H9 (cell line): ENCODE data around the gene TRAP1. TPM values are rescaled to one million over a fixed set of nuclear protein-coding genes. Genes with fewer than 3 reads are reported as not detected.

Experiments used
- DNase-seq: peaks from one replicate; pipeline ENCODE4 v3.0.0-alpha.2; 2017
- H2AFZ ChIP-seq: one replicate; pipeline ENCODE4 v1.6.1; 2013; ENCODE audit warnings: mild to moderate bottlenecking, low read length, control low read depth, moderate library complexity
- H2AK5ac ChIP-seq: 2 replicates; pipeline ENCODE4 v1.6.1; 2013; ENCODE audit warnings: low read length, control low read depth, mixed read lengths; ENCODE audit not compliant: insufficient read length
- H2BK120ac ChIP-seq: one replicate; pipeline ENCODE4 v1.6.1; 2013; ENCODE audit warnings: low read depth, mild to moderate bottlenecking, low read length, control low read depth, inconsistent platforms; ENCODE audit not compliant: poor library complexity, severe bottlenecking
- H2BK12ac ChIP-seq: 2 replicates; pipeline ENCODE4 v1.6.1; 2013; ENCODE audit warnings: low read length, control low read depth, mixed read lengths, low read depth; ENCODE audit not compliant: insufficient read length
- H2BK15ac ChIP-seq: 2 replicates; pipeline ENCODE4 v1.6.1; 2013; ENCODE audit warnings: low read depth, low read length, control low read depth
- H2BK20ac ChIP-seq: one replicate; pipeline ENCODE4 v1.6.1; 2013; ENCODE audit warnings: low read depth, mild to moderate bottlenecking, low read length, control low read depth, inconsistent platforms; ENCODE audit not compliant: poor library complexity, severe bottlenecking
- H2BK5ac ChIP-seq: 2 replicates; pipeline ENCODE4 v1.6.1; 2013; ENCODE audit warnings: low read length, control low read depth, mixed read lengths; ENCODE audit not compliant: insufficient read length
- H3K14ac ChIP-seq: 2 replicates; pipeline ENCODE4 v1.6.1; 2013; ENCODE audit warnings: low read length, control low read depth; ENCODE audit not compliant: insufficient read depth
- H3K18ac ChIP-seq: 2 replicates; pipeline ENCODE4 v1.6.1; 2013; ENCODE audit warnings: low read depth, mild to moderate bottlenecking, mixed read lengths, low read length, control low read depth; ENCODE audit not compliant: insufficient read length
- H3K23ac ChIP-seq: 2 replicates; pipeline ENCODE4 v1.6.1; 2013; ENCODE audit warnings: low read length, control low read depth, mixed read lengths, low read depth; ENCODE audit not compliant: insufficient read length
- H3K23me2 ChIP-seq: 2 replicates; pipeline ENCODE4 v1.6.1; 2013; ENCODE audit warnings: low read depth, mild to moderate bottlenecking, mixed read lengths, low read length, control low read depth; ENCODE audit not compliant: insufficient read length, poor library complexity, severe bottlenecking
- H3K27ac ChIP-seq: 2 replicates; pipeline ENCODE4 v1.5.1; 2013; ENCODE audit warnings: low read length, control low read depth, mixed read lengths, low read depth; ENCODE audit not compliant: insufficient read length
- H3K27me3 ChIP-seq: 2 replicates; pipeline ENCODE4 v1.6.1; 2013; ENCODE audit warnings: low read length, control low read depth, inconsistent platforms; ENCODE audit not compliant: insufficient read depth
- H3K4ac ChIP-seq: 2 replicates; pipeline ENCODE4 v1.6.1; 2013; ENCODE audit warnings: low read depth, mild to moderate bottlenecking, control low read depth, inconsistent platforms, low read length, moderate library complexity
- H3K4me1 ChIP-seq: 2 replicates; pipeline ENCODE4 v1.6.1; 2013; ENCODE audit warnings: low read length, control low read depth, inconsistent platforms; ENCODE audit not compliant: insufficient read depth
- H3K4me2 ChIP-seq: 2 replicates; pipeline ENCODE4 v1.6.1; 2013; ENCODE audit warnings: low read length, control low read depth, mixed read lengths; ENCODE audit not compliant: insufficient read length, insufficient read depth
- H3K56ac ChIP-seq: 2 replicates; pipeline ENCODE4 v1.6.1; 2013; ENCODE audit warnings: low read depth, mild to moderate bottlenecking, mixed read lengths, low read length, control low read depth; ENCODE audit not compliant: insufficient read length
- H3K79me1 ChIP-seq: 2 replicates; pipeline ENCODE4 v1.6.1; 2013; ENCODE audit warnings: low read depth, mild to moderate bottlenecking, moderate library complexity, low read length, control low read depth, inconsistent platforms; ENCODE audit not compliant: insufficient read depth, poor library complexity, severe bottlenecking
- H3K79me2 ChIP-seq: 2 replicates; pipeline ENCODE4 v1.6.1; 2013; ENCODE audit warnings: low read length, control low read depth, inconsistent platforms; ENCODE audit not compliant: insufficient read depth
- H3K9ac ChIP-seq: 2 replicates; pipeline ENCODE4 v1.6.1; 2013; ENCODE audit warnings: low read length, control low read depth, mixed read lengths; ENCODE audit not compliant: insufficient read length; ENCODE audit errors: extremely low read depth
- H3K9me3 ChIP-seq: one replicate; pipeline ENCODE4 v1.6.1; 2013; ENCODE audit warnings: low read depth, low read length, inconsistent platforms; ENCODE audit not compliant: control insufficient read depth
- H3T11ph ChIP-seq: one replicate; pipeline ENCODE4 v1.6.1; 2013; ENCODE audit warnings: mild to moderate bottlenecking, low read length, control low read depth, inconsistent platforms
- H4K20me1 ChIP-seq: one replicate; pipeline ENCODE4 v1.6.1; 2013; ENCODE audit not compliant: control insufficient read depth, insufficient read length, insufficient read depth
- H4K5ac ChIP-seq: 2 replicates; pipeline ENCODE4 v1.6.1; 2013; ENCODE audit warnings: low read depth, mild to moderate bottlenecking, mixed read lengths, low read length, control low read depth; ENCODE audit not compliant: insufficient read length
- H4K8ac ChIP-seq: replicated peaks from 2 replicates; pipeline ENCODE4 v1.6.1; 2013; ENCODE audit warnings: low read length, control low read depth, mixed read lengths, low read depth; ENCODE audit not compliant: insufficient read length
- H4K91ac ChIP-seq: 2 replicates; pipeline ENCODE4 v1.6.1; 2013; ENCODE audit warnings: low read depth, mild to moderate bottlenecking, moderate library complexity, mixed read lengths, low read length, control low read depth; ENCODE audit not compliant: insufficient read length
- H3K27ac Mint-ChIP-seq, 3 experiments: 2 replicates in 2 of 3; 3 replicates in 1 of 3; pipeline ENCODE4 v1.8.0; 2020 to 2021; ENCODE audit warnings: mixed read lengths in 3 of 3, mild to moderate bottlenecking in 1 of 3, moderate library complexity in 1 of 3
- H3K27me3 Mint-ChIP-seq: 2 replicates; pipeline ENCODE4 v1.8.0; 2021; ENCODE audit warnings: low read depth, mild to moderate bottlenecking, moderate library complexity, mixed read lengths
- H3K36me3 Mint-ChIP-seq, 3 experiments: 2 replicates in 2 of 3; 3 replicates in 1 of 3; pipeline ENCODE4 v1.8.0; 2020 to 2021; ENCODE audit warnings: low read depth in 3 of 3, mixed read lengths in 3 of 3; ENCODE audit not compliant: insufficient read depth in 1 of 3
- H3K4me1 Mint-ChIP-seq, 2 experiments: 2 replicates each; pipeline ENCODE4 v1.8.0; 2020; ENCODE audit warnings: mixed read lengths in 2 of 2
- H3K4me3 Mint-ChIP-seq, 2 experiments: 2 replicates in 1 of 2; 3 replicates in 1 of 2; pipeline ENCODE4 v1.8.0; 2020 to 2021; ENCODE audit warnings: mild to moderate bottlenecking in 2 of 2, mixed read lengths in 2 of 2, moderate library complexity in 1 of 2
- H3K9me3 Mint-ChIP-seq, 2 experiments: 2 replicates in 1 of 2; 3 replicates in 1 of 2; pipeline ENCODE4 v1.8.0; 2020; ENCODE audit warnings: mild to moderate bottlenecking in 2 of 2, mixed read lengths in 2 of 2, moderate library complexity in 1 of 2
- WGBS: extraction: QIAGEN DNeasy Blood & Tissue Kit; methylation state at CpG from one replicate; pipeline ENCODE4 v1.1.7; 2013; ENCODE audit warnings: missing lambda C conversion rate, low lambda C conversion rate, mixed read lengths; ENCODE audit not compliant: insufficient read length; ENCODE audit errors: extremely low coverage; 5-methylcytosine and 5-hydroxymethylcytosine counted together
- total RNA-seq: library from RNA; stranded (reverse); gene quantifications from 2 replicates; pipeline ENCODE4 v1.2.1, GENCODE V29; 2021
- TF ChIP-seq, protein P1 (sequence below): fragments of 200-600 bp; sonication (generic); conservative IDR thresholded peaks from 3 replicates; pipeline ENCODE4 v1.8.0; 2021; ENCODE audit warnings: antibody characterized with exemption, mild to moderate bottlenecking

Gene TRAP1
- total RNA-seq, 1 experiment from 2014 or later = 211 TPM

GRCh38 chr16:3738541-3738940 lies 21.2 kb upstream of the TRAP1 start:
- Histone ChIP-seq H2AK5ac (no peak overlapping the region), H3K14ac (no peak overlapping the region), H4K20me1 (no peaks in the 10 kb centered on the region), H3K18ac (no peak overlapping the region), H2BK12ac (no peak overlapping the region), H2AFZ (no peak overlapping the region), H3K79me1 (peaks cover 3% of the 10 kb centered on the region), H3K4me2 (no peak overlapping the region), H3T11ph (no peak overlapping the region), H4K91ac (no peak overlapping the region), H3K4ac (no peak overlapping the region), H3K27me3 (no peaks in the 10 kb centered on the region), H3K9me3 (no peaks in the 10 kb centered on the region), H2BK120ac (no peak overlapping the region), H3K4me1 (no peaks in the 10 kb centered on the region), H2BK5ac (no peak overlapping the region), H4K5ac (no peak overlapping the region), H3K79me2 (no peaks in the 10 kb centered on the region), H3K9ac (no peak overlapping the region), H3K56ac (no peak overlapping the region), H3K23ac (no peak overlapping the region), H2BK20ac (no peak overlapping the region), H3K23me2 (no peaks in the 10 kb centered on the region), H2BK15ac (no peak overlapping the region), H4K8ac (no peak overlapping the region), H3K27ac (no peak overlapping the region)
- Mint-ChIP-seq H3K36me3 (peaks cover 53 to 90% (median 82%) of the 10 kb centered on the region in 3 experiments), H3K9me3 (no peaks in the 10 kb centered on the region; a peak in 2 of 5 replicates), H3K27me3 (no peaks in the 10 kb centered on the region; the same call in 1 of the 2 replicates), H3K4me1 (peaks cover 8 to 11% of the 10 kb centered on the region in 2 experiments), H3K27ac (no peak overlapping the region; a peak in 2 of 7 replicates), H3K4me3 (no peak overlapping the region)
- no peak for DNase-seq
- no CpG with 5 or more reads among the region's 8 CpGs for WGBS
- TF ChIP-seq, protein P1, sequence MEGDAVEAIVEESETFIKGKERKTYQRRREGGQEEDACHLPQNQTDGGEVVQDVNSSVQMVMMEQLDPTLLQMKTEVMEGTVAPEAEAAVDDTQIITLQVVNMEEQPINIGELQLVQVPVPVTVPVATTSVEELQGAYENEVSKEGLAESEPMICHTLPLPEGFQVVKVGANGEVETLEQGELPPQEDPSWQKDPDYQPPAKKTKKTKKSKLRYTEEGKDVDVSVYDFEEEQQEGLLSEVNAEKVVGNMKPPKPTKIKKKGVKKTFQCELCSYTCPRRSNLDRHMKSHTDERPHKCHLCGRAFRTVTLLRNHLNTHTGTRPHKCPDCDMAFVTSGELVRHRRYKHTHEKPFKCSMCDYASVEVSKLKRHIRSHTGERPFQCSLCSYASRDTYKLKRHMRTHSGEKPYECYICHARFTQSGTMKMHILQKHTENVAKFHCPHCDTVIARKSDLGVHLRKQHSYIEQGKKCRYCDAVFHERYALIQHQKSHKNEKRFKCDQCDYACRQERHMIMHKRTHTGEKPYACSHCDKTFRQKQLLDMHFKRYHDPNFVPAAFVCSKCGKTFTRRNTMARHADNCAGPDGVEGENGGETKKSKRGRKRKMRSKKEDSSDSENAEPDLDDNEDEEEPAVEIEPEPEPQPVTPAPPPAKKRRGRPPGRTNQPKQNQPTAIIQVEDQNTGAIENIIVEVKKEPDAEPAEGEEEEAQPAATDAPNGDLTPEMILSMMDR = no peak
